H9 (cell line): ENCODE results near the gene PSMD1. TPM values are rescaled to one million over a fixed set of nuclear protein-coding genes. Genes with fewer than 3 reads are reported as not detected.

Experiments used
- DNase-seq: peaks from one replicate; pipeline ENCODE4 v3.0.0-alpha.2; 2017
- H2AFZ ChIP-seq: one replicate; pipeline ENCODE4 v1.6.1; 2013; ENCODE audit warnings: mild to moderate bottlenecking, low read length, control low read depth, moderate library complexity
- H2AK5ac ChIP-seq: 2 replicates; pipeline ENCODE4 v1.6.1; 2013; ENCODE audit warnings: low read length, control low read depth, mixed read lengths; ENCODE audit not compliant: insufficient read length
- H2BK120ac ChIP-seq: one replicate; pipeline ENCODE4 v1.6.1; 2013; ENCODE audit warnings: low read depth, mild to moderate bottlenecking, low read length, control low read depth, inconsistent platforms; ENCODE audit not compliant: poor library complexity, severe bottlenecking
- H2BK12ac ChIP-seq: 2 replicates; pipeline ENCODE4 v1.6.1; 2013; ENCODE audit warnings: low read length, control low read depth, mixed read lengths, low read depth; ENCODE audit not compliant: insufficient read length
- H2BK15ac ChIP-seq: 2 replicates; pipeline ENCODE4 v1.6.1; 2013; ENCODE audit warnings: low read depth, low read length, control low read depth
- H2BK20ac ChIP-seq: one replicate; pipeline ENCODE4 v1.6.1; 2013; ENCODE audit warnings: low read depth, mild to moderate bottlenecking, low read length, control low read depth, inconsistent platforms; ENCODE audit not compliant: poor library complexity, severe bottlenecking
- H2BK5ac ChIP-seq: 2 replicates; pipeline ENCODE4 v1.6.1; 2013; ENCODE audit warnings: low read length, control low read depth, mixed read lengths; ENCODE audit not compliant: insufficient read length
- H3K14ac ChIP-seq: 2 replicates; pipeline ENCODE4 v1.6.1; 2013; ENCODE audit warnings: low read length, control low read depth; ENCODE audit not compliant: insufficient read depth
- H3K18ac ChIP-seq: 2 replicates; pipeline ENCODE4 v1.6.1; 2013; ENCODE audit warnings: low read depth, mild to moderate bottlenecking, mixed read lengths, low read length, control low read depth; ENCODE audit not compliant: insufficient read length
- H3K23ac ChIP-seq: 2 replicates; pipeline ENCODE4 v1.6.1; 2013; ENCODE audit warnings: low read length, control low read depth, mixed read lengths, low read depth; ENCODE audit not compliant: insufficient read length
- H3K23me2 ChIP-seq: 2 replicates; pipeline ENCODE4 v1.6.1; 2013; ENCODE audit warnings: low read depth, mild to moderate bottlenecking, mixed read lengths, low read length, control low read depth; ENCODE audit not compliant: insufficient read length, poor library complexity, severe bottlenecking
- H3K27ac ChIP-seq: 2 replicates; pipeline ENCODE4 v1.5.1; 2013; ENCODE audit warnings: low read length, control low read depth, mixed read lengths, low read depth; ENCODE audit not compliant: insufficient read length
- H3K27me3 ChIP-seq: 2 replicates; pipeline ENCODE4 v1.6.1; 2013; ENCODE audit warnings: low read length, control low read depth, inconsistent platforms; ENCODE audit not compliant: insufficient read depth
- H3K4ac ChIP-seq: 2 replicates; pipeline ENCODE4 v1.6.1; 2013; ENCODE audit warnings: low read depth, mild to moderate bottlenecking, control low read depth, inconsistent platforms, low read length, moderate library complexity
- H3K4me1 ChIP-seq: 2 replicates; pipeline ENCODE4 v1.6.1; 2013; ENCODE audit warnings: low read length, control low read depth, inconsistent platforms; ENCODE audit not compliant: insufficient read depth
- H3K4me2 ChIP-seq: 2 replicates; pipeline ENCODE4 v1.6.1; 2013; ENCODE audit warnings: low read length, control low read depth, mixed read lengths; ENCODE audit not compliant: insufficient read length, insufficient read depth
- H3K56ac ChIP-seq: 2 replicates; pipeline ENCODE4 v1.6.1; 2013; ENCODE audit warnings: low read depth, mild to moderate bottlenecking, mixed read lengths, low read length, control low read depth; ENCODE audit not compliant: insufficient read length
- H3K79me1 ChIP-seq: 2 replicates; pipeline ENCODE4 v1.6.1; 2013; ENCODE audit warnings: low read depth, mild to moderate bottlenecking, moderate library complexity, low read length, control low read depth, inconsistent platforms; ENCODE audit not compliant: insufficient read depth, poor library complexity, severe bottlenecking
- H3K79me2 ChIP-seq: 2 replicates; pipeline ENCODE4 v1.6.1; 2013; ENCODE audit warnings: low read length, control low read depth, inconsistent platforms; ENCODE audit not compliant: insufficient read depth
- H3K9ac ChIP-seq: 2 replicates; pipeline ENCODE4 v1.6.1; 2013; ENCODE audit warnings: low read length, control low read depth, mixed read lengths; ENCODE audit not compliant: insufficient read length; ENCODE audit errors: extremely low read depth
- H3K9me3 ChIP-seq: one replicate; pipeline ENCODE4 v1.6.1; 2013; ENCODE audit warnings: low read depth, low read length, inconsistent platforms; ENCODE audit not compliant: control insufficient read depth
- H3T11ph ChIP-seq: one replicate; pipeline ENCODE4 v1.6.1; 2013; ENCODE audit warnings: mild to moderate bottlenecking, low read length, control low read depth, inconsistent platforms
- H4K20me1 ChIP-seq: one replicate; pipeline ENCODE4 v1.6.1; 2013; ENCODE audit not compliant: control insufficient read depth, insufficient read length, insufficient read depth
- H4K5ac ChIP-seq: 2 replicates; pipeline ENCODE4 v1.6.1; 2013; ENCODE audit warnings: low read depth, mild to moderate bottlenecking, mixed read lengths, low read length, control low read depth; ENCODE audit not compliant: insufficient read length
- H4K8ac ChIP-seq: replicated peaks from 2 replicates; pipeline ENCODE4 v1.6.1; 2013; ENCODE audit warnings: low read length, control low read depth, mixed read lengths, low read depth; ENCODE audit not compliant: insufficient read length
- H4K91ac ChIP-seq: 2 replicates; pipeline ENCODE4 v1.6.1; 2013; ENCODE audit warnings: low read depth, mild to moderate bottlenecking, moderate library complexity, mixed read lengths, low read length, control low read depth; ENCODE audit not compliant: insufficient read length
- H3K27ac Mint-ChIP-seq, 3 experiments: 2 replicates in 2 of 3; 3 replicates in 1 of 3; pipeline ENCODE4 v1.8.0; 2020 to 2021; ENCODE audit warnings: mixed read lengths in 3 of 3, mild to moderate bottlenecking in 1 of 3, moderate library complexity in 1 of 3
- H3K27me3 Mint-ChIP-seq: 2 replicates; pipeline ENCODE4 v1.8.0; 2021; ENCODE audit warnings: low read depth, mild to moderate bottlenecking, moderate library complexity, mixed read lengths
- H3K36me3 Mint-ChIP-seq, 3 experiments: 2 replicates in 2 of 3; 3 replicates in 1 of 3; pipeline ENCODE4 v1.8.0; 2020 to 2021; ENCODE audit warnings: low read depth in 3 of 3, mixed read lengths in 3 of 3; ENCODE audit not compliant: insufficient read depth in 1 of 3
- H3K4me1 Mint-ChIP-seq, 2 experiments: 2 replicates each; pipeline ENCODE4 v1.8.0; 2020; ENCODE audit warnings: mixed read lengths in 2 of 2
- H3K4me3 Mint-ChIP-seq, 2 experiments: 2 replicates in 1 of 2; 3 replicates in 1 of 2; pipeline ENCODE4 v1.8.0; 2020 to 2021; ENCODE audit warnings: mild to moderate bottlenecking in 2 of 2, mixed read lengths in 2 of 2, moderate library complexity in 1 of 2
- H3K9me3 Mint-ChIP-seq, 2 experiments: 2 replicates in 1 of 2; 3 replicates in 1 of 2; pipeline ENCODE4 v1.8.0; 2020; ENCODE audit warnings: mild to moderate bottlenecking in 2 of 2, mixed read lengths in 2 of 2, moderate library complexity in 1 of 2
- CTCF ChIP-seq: fragments of 200-600 bp; sonication (generic); conservative IDR thresholded peaks from 3 replicates; pipeline ENCODE4 v1.8.0; 2021; ENCODE audit warnings: antibody characterized with exemption, mild to moderate bottlenecking
- whole genome bisulfite sequencing: extraction: QIAGEN DNeasy Blood & Tissue Kit; methylation state at CpG from one replicate; pipeline ENCODE4 v1.1.7; 2013; ENCODE audit warnings: missing lambda C conversion rate, low lambda C conversion rate, mixed read lengths; ENCODE audit not compliant: insufficient read length; ENCODE audit errors: extremely low coverage; 5-methylcytosine and 5-hydroxymethylcytosine counted together
- total RNA-seq: library from RNA; stranded (reverse); gene quantifications from 2 replicates; pipeline ENCODE4 v1.2.1, GENCODE V29; 2021

PSMD1 gene
- total RNA-seq, 1 experiment from 2014 or later, result 166 TPM

GRCh38 chr2:231068525-231069222 lies 12.0 kb downstream of the PSMD1 start:
- Mint-ChIP-seq H3K27me3 (no peaks in the 10 kb centered on the region), H3K36me3 (peaks cover 25 to 80% (median 75%) of the 10 kb centered on the region in 3 experiments; a peak in 6 of 7 replicates), H3K4me1 (no peaks in the 10 kb centered on the region), H3K4me3 (no peak overlapping the region), H3K9me3 (no peaks in the 10 kb centered on the region), H3K27ac (no peak overlapping the region)
- TF ChIP-seq CTCF, result no peak
- Histone ChIP-seq H3K23ac (no peak overlapping the region), H3K56ac (no peak overlapping the region), H3K79me1 (no peaks in the 10 kb centered on the region), H2BK12ac (no peak overlapping the region), H3T11ph (no peak overlapping the region), H3K79me2 (no peaks in the 10 kb centered on the region; the same call in 1 of the 2 replicates), H2AFZ (no peak overlapping the region), H4K5ac (no peak overlapping the region), H3K4me1 (no peaks in the 10 kb centered on the region), H2BK20ac (no peak overlapping the region), H3K27ac (no peak overlapping the region), H4K8ac (no peak overlapping the region), H3K23me2 (no peaks in the 10 kb centered on the region), H3K9me3 (no peaks in the 10 kb centered on the region), H2BK120ac (no peak overlapping the region), H3K4me2 (no peak overlapping the region), H4K91ac (no peak overlapping the region), H2BK15ac (no peak overlapping the region), H3K9ac (no peak overlapping the region), H3K27me3 (no peaks in the 10 kb centered on the region), H3K18ac (no peak overlapping the region), H2AK5ac (no peak overlapping the region), H4K20me1 (no peaks in the 10 kb centered on the region), H3K14ac (no peak overlapping the region), H3K4ac (no peak overlapping the region), H2BK5ac (no peak overlapping the region)
- whole genome bisulfite sequencing, result no CpG with 5 or more reads among the region's 5 CpGs
- DNase-seq, result no peak
